ENCODE results near the gene BCLAF1.

BCLAF1 gene, protein sequence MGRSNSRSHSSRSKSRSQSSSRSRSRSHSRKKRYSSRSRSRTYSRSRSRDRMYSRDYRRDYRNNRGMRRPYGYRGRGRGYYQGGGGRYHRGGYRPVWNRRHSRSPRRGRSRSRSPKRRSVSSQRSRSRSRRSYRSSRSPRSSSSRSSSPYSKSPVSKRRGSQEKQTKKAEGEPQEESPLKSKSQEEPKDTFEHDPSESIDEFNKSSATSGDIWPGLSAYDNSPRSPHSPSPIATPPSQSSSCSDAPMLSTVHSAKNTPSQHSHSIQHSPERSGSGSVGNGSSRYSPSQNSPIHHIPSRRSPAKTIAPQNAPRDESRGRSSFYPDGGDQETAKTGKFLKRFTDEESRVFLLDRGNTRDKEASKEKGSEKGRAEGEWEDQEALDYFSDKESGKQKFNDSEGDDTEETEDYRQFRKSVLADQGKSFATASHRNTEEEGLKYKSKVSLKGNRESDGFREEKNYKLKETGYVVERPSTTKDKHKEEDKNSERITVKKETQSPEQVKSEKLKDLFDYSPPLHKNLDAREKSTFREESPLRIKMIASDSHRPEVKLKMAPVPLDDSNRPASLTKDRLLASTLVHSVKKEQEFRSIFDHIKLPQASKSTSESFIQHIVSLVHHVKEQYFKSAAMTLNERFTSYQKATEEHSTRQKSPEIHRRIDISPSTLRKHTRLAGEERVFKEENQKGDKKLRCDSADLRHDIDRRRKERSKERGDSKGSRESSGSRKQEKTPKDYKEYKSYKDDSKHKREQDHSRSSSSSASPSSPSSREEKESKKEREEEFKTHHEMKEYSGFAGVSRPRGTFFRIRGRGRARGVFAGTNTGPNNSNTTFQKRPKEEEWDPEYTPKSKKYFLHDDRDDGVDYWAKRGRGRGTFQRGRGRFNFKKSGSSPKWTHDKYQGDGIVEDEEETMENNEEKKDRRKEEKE

DNA sequence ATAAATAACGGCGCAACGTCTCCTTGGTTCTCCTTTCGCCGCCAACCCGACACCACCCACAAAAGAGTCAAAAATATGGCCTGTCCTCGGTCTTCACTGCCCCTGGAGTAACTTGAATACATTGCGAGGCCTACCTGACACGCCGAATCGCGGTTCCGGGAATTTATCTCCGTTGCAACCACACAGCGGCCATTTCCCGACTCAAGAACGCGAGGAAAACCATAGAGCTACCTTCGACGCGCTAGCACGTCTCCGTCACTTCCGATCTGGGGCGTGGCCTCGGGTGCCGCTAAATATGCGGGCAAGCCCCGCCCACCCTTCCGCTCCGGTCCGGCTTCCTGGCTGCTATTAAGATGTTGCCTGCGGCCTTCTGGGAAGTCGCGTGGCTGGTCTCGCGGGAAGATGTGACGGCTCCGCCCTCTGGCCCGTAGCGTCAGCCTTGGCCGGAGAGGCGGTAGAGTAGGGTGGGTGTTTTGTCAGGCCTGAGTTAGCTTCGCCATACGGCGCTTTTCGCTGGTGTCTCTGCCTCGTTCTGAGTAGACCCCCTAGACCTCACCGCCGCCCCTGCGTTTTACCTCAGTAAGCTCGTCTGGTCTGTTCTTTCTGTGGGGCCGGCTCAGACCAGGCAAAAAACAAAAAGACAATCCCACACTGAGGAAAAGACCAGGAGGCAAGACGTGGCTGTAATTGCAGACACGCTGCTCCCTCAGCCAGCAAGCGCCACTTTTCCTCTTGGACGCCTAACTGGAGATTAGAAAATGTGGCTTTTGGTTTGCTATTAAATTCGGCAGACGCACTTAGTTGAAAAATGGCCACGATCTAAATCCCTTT, at the start of gene BCLAF1:
Gene BCLAF1, minus strand, starts transcription at position 268 of the 831 bp plus-strand sequence. CDS start 9,980 bp downstream, outside the sequence.
- DNase-seq = peak; percentile 99

- DNase-seq = no peak
Observed at GRCh38 chr6:136338486-136338885, 48.8 kb upstream of the BCLAF1 start.

DNA sequence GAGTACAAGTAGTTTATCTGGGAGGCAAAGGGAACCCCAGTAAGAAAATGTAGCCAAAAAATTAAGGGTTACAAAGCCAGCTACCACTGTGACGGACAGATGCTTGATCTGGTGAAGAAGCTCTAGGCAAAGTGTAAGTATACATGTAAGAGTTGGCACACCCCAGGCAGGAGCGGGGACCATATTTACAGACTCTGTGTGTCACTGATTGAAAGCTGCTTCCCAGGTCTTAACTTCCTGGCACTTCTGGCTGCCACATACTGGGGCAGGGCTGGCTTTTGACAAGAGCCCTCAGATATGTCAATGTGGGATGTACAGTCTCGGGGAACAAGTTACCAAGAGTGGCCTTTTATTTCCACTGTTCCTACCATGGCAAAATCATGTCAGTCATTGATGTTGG, 48.0 kb upstream of the BCLAF1 start:
- DNase-seq = no peak

- no peak for DNase-seq
Observed at GRCh38 chr6:136337121-136337520, 47.5 kb upstream of the BCLAF1 start.

DNA sequence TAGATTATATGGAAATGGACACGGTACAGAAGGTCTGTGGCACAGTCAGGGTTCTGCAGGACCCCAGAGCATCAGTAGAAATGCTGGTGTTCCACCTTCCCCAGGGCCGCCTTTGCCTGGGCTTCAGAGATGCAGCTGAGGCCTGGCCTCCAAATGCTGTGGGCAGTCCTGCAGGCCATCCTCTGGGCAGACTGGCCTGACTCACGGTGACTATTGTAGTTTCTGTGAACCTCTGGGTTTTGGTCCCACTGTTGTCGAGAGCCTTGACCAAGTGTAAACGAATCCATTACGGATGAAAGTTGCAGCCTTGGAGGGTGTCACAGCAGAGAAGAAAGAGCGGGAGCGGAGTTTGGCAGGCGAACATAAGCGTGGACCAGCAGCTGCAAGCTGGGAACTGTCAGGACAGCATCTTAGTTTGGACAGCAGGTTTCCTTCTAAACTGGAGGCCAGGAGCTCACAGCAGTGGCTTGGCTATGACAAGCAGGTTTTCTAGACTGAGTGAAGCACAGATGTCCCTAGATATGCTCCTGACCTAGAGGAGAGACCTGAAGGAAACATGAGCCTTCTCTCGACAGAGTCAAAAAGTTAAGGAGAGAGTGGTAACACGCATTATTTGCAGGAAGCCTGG, 46.2 kb upstream of the BCLAF1 start:
- no peak for DNase-seq

GRCh38 chr6:136334853-136335252, 45.2 kb upstream of the BCLAF1 start:
- DNase-seq = no peak

DNA sequence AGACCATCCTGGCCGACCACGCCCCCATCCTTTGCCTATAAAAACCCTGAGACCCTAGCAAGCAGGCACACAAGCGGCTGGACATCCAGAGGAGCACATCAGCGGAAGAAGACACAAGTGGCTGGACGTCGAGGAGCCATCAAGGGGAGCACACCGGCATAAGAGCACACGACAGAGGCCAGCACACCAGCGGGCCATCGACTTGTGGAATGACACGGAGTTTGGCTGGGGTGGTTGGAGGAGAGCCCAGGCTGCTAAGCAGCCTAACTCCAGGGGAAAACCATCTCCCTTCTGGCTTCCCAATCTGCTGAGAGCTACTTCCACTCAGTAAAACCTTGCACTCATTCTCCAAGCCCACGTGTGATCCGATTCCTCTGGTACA, 44.8 kb upstream of the BCLAF1 start:
- no peak for DNase-seq

DNA sequence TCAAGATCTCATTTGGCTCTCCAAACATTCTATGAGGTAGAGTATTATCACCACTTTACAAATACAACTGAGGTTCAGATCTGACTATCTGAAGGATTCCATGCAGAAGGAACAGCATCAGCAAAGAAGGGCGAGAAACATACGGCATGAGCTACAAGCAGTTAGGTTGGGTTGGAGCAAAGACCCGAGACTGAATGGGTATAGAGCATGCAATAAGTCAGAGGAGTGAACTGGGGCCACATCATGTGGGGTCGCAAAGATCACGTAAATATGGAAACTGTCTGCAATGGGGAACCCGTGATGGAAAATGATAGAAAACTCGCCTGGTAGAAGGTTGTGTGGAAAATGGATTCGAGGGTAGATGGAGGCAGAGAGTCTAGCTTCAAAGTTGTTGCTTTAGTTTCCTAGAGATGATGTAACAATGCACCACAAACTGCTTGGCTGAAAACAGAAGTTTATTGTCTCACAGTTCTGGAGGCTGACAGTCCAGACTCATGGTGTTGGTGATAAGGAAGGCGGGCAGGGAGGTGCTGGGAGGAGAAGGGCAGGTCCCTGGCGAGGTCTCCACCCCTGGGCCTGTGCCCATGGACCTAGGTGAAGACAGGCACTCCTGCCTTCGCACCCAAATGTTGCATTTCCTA, 44.3 kb upstream of the BCLAF1 start:
- no peak for DNase-seq

GRCh38 chr6:136331461-136331860, 41.8 kb upstream of the BCLAF1 start:
- no peak for DNase-seq

- DNase-seq = no peak
Observed at GRCh38 chr6:136330634-136331033, 41.0 kb upstream of the BCLAF1 start.

DNA sequence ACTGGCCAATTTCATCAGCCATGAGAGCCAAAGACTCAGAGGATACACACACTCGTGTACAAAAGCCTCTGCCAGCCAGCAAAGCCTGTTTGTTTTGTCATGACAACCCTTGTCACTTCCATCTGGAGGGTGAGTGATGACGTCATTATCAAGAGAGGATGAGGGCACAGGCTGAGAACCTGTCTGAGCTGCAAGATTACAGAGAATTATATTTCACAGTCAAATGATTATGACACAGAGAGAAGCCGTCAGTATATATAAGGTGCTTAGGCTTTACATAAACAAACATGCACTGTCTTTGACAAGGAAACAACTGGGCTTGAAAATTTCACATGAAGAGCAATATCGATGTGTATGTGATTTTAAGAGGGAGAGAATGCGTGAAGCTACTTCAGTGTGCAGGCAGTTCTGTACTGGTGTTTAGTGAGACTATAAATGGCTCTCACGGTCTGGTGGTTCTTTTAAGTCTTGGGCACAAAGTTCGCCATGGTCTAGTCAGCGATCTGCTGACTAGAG, 36.5 kb upstream of the BCLAF1 start:
- DNase-seq = peak; percentile 61

DNA sequence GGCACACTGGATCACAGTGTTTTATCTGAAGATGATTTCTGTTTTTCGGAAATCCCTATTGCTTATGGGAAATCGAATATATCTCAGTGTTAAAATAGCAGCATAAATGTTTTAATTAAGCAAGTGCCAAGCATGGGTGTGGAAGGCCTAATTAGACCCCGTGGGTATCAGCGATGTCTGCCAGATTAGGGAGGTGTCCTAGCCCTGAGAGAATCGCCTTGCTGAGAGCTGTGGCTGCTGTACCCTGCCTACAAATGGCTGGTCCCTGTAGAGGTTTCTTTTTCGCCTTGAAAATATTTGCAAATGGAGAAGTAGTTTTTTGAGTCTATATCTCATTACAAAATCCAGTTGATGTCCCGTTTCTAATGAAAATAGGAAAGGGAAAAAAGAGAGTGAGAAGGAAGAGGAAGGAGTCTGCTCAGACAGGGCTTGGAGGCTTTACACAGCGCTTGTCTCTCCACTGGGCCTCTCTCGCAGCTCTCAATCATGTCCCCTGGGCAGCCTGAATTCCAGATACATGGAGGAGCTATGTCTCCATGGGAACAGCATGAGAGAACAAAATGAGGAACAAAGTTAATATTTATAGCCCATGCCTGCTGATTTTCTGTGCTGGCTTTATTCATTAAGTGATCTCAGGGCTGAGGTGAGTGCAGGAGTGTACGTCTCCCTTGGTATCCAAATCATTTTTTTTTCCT, 35.2 kb upstream of the BCLAF1 start:
- DNase-seq = no peak

- no peak for DNase-seq
Observed at GRCh38 chr6:136323431-136324112, 33.9 kb upstream of the BCLAF1 start.

- DNase-seq = no peak
Observed at GRCh38 chr6:136319732-136320131, 30.1 kb upstream of the BCLAF1 start.

- no peak for DNase-seq
Observed at GRCh38 chr6:136318676-136319075, 29.0 kb upstream of the BCLAF1 start.

GRCh38 chr6:136317971-136318370, 28.3 kb upstream of the BCLAF1 start:
- no peak for DNase-seq

DNA sequence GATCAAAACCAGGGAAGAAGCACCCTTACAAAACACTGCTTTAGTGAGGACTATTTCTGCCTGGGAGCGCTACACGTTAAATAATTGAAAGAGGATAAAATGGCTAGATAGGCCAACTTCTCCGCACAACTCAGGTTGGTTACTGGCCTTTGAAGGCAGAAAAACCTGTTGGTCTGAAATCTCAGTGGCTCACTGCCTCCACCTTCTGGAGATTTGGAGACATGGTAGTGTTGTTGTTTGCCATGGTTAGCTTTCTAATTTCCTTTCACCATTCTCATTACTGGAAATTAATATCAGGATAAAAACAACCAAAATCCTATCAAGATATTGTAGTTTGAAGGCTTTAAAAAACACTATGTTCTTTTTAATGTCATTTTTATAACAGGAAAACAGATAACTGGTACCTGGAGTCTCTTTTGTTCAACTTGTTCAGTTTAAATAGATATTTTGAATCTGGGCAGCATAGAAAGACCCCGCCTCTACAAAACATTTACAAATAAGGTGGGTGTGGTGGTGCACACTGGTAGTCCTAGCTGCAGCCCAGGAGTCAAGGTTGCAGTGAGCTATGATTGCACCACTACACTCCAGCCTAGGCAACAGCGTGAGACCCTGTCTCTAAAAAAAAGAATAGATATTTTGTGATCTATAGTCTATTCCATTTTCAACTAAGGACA, 27.5 kb upstream of the BCLAF1 start:
- DNase-seq = peak; percentile 45

DNA sequence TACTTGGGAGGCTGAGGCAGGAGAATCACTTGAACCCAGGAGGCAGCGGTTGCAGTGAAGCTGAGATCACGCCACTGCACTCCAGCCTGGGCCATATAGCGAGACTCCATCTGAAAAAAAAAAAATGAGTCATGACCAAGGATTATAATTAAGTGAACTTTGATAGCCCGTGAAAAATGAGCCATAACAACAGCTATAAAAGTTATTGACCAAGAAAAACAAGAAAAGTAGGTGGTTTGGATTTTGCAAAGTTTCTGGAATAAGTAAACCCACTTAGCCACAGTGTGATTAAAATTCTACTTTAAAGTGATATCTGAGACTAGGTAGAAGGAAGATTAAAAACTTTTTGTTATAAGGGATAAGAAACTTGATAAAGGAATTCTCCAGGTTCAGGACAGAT, 25.9 kb upstream of the BCLAF1 start:
- DNase-seq = no peak

- no peak for DNase-seq
Observed at GRCh38 chr6:136312975-136313374, 23.3 kb upstream of the BCLAF1 start.
